Globus pallidus (tissue), 1 donor: ENCODE data around the gene GAS7.

Experiments used
- DNase-seq: peaks from one replicate; pipeline ENCODE4 v3.0.0-alpha.2; 2015; ENCODE audit warnings: low spot score

GAS7 gene

DNA sequence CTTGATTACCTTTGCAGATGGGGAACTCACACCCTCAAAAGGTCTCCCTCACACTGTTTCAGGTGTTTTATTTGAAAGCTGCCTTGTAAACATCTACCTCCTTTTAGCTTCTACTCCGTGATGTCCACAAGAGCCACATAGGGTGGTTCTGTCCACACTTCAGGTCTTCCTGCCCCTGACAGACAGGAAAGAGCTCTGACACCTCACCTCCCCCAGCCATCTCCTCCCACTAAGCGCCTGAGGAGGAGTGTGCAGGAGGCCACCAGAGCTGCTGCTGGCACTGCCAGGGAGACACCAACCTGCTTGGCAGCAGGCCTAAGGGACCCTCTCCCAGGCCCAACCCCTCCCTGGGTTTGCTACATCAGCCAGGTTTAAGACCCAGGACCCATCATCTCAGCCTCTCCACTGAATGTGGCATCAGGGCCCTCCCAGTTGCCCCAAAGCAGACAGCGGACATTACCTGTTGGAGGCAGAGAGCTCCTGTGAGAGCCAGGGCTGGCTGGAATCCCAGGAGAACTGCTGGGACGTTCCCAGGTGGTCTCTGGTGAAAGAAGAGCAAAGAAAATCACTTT lies 217.0 kb downstream of the GAS7 start:
- no peak for DNase-seq

DNA sequence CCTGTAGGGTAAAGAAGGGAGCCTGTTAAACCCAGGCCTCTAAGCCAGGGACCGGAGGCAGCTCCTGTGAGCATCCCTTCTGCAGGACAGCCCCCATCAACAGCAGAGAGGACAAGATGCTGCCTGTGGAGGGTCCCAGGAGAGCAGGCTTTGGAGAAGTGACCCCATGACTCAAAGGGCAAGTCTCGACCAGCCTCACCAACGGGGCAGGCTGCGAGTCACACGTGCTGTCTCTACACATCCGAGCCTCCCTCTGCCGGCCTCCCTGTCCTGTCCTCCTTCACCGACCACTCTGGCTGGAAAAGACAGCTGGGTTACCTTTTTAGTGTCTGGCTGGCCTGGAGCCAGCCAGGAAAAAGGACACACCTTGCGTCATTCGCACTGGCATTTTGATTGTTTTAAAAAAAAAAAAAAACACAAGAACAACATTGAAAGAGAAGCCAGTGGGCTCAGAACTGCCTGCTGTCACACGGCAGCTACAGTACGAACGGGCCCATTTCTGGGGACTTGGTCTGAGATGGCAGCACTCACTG lies 218.9 kb downstream of the GAS7 start:
- no peak for DNase-seq

GRCh38 chr17:9977180-9977575 lies 221.2 kb downstream of the GAS7 start:
- no peak for DNase-seq

GRCh38 chr17:9976283-9977179 lies 221.9 kb downstream of the GAS7 start:
- DNase-seq, result no peak

DNA sequence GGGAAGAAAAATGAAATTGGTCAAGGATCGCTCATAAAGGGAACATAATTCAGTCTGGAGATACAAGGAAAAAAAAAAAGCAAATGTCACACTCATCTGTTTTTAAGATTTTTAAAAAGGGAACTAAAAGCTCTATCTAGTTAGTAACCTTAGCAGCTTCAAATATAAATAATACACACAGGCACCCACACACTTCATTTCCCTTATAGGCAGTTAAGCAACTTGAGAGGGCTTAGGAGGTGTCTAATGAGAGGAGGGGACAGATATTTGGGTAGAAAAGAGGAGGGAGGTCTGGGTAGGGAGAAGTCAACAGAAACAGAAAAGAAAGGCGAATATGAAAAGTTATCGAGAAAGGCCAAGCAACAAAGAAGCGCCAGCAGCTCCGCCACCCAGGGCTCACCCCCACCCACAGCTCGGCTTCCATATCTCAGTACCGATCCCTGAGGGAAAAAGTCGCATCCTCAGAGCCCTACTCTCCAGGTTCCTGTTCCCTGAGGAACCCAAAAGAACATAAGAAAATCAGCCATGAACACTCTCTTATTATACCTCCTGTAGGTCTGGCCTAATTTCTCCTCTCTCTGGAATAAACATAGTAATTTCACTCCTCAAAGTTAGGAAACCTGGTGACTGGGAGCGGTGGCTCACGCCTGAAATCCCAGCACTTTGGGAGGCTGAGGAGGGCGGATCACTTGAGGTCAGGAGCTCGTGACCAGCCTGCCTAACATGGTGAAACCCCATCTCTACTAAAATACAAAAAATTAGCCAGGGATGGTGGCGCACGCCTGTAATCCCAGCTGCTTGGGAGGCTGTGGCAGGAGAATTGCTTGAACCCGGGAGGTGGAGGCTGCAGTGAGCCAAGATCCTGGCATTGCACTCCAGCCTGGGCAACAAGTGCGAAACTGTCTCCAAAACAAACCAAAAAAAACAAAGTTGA lies 223.7 kb downstream of the GAS7 start:
- DNase-seq, result no peak

- DNase-seq, result no peak
Measured at GRCh38 chr17:9973669-9974447, 224.5 kb downstream of the GAS7 start.

DNA sequence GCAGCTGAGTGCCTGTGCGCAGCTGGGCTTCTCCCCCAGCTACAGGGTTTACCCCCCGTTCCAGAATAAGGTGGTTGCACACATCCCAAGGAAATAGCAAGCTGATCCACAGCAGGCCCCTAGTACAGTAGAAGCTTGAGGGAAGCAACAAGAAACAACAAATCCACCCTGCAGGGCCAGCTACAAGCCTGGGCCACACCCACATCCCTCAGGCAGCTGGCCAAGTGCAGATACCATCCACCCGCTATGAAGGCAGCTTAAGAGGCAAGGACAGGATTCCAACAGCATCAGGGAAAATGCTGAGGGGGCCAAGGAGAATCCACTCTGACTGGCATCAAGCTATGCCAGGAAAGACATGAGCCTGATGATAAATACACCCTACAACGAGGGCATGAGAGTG lies 226.4 kb downstream of the GAS7 start:
- DNase-seq, result peak; percentile 29

DNA sequence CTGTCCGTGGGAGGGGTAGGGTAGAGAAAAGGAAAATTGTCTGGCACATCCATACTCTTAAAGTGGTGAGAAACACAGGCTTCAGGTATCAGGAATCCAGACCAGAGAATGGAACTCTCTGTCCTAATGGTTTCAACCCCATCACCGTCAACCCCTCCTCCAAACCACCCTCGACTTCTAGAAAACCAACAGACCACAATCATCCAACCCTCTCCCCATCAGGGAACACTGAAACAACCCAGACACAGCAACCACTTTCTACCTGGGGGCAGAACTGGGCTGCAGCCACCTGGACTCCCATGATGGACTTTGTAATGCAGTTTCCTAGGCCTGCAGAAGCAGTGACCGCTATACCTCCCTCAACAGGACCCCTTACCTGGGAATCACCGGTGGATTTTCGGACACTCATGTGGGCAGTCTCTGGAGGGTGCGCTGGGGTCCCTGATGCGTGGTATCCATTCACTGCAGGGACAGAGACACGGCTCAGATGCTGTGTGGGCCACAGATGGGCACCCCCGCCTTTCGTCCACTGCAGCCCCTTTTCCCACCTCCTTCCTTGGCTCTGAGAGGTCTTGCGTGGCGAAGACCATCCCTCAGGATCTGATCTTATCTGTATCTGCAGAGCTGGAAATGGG lies 229.0 kb downstream of the GAS7 start:
- no peak for DNase-seq

- no peak for DNase-seq
Measured at GRCh38 chr17:9968881-9969280, 229.5 kb downstream of the GAS7 start.

DNA sequence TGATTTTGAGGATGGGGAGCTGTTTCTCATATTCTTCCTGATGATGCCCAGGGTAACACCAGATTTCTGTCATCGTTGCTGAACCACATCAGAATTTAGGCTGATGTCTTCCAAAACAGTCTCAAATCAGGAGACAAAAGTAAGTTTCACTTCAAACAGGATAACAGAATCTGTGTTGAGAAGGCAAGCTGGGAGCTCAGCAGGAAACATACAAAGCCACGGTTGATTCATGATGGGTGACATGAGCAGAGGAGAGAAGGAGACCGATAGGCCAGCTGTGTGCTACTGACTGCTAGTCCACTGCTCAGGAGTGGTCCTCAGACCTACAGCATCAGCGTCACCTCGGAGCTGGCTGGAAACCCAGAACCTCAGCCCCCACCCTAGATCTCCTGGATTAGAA lies 230.4 kb downstream of the GAS7 start:
- DNase-seq, result peak; percentile 24

GRCh38 chr17:9959377-9959981 lies 238.9 kb downstream of the GAS7 start:
- no peak for DNase-seq

DNA sequence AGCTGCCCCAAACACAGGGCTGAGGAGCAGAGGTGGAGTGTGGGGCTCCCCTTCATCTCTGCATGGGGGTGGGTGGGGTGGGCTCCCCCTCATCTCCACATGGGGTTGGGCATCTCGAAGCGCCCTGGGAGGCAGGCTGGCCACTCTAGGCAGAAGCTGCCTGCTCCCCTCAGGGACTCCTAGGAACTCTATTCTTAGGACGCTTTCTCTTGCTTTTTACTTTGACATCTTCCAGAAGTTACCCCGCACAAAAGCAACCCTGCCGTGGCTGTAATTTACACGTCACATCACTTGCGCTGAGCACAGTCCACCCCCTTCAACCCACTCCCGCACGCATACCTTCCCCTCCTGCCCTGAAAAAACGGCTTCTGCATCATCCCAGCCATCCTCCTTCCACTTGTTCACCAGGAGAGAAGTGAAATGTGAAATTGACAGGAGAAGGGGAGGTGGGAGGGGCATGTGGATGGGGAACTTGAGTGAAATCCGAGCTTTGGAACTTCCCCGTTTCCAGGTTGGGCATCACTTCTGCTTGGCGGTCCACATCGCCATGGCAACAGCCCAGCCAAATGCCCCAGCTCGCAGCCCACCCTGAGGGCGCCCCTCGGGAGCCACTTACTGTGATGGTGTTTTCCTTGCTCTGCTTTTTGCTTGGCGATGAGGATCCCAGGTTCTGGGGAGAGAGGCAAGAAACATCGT lies 239.7 kb downstream of the GAS7 start:
- no peak for DNase-seq

DNA sequence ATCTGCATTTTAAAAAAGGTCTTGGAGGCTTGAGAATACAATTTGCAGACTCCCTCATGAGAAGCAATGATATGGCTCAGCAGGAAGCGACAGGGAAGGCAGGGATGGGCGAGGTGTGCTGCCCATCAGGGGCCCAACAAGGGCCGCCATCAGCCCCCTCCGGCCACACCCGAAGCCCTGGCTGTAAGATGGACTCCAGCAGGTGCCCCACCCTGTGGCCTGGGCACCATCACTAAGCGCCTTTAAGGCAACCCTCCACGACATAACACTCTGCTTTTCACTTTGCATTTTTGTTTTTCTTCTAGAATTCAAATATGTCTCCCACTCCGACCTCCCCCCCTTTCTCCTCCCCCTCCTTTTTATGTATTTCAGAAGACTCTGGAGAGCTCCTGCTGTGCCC lies 241.2 kb downstream of the GAS7 start:
- no peak for DNase-seq

GRCh38 chr17:9956474-9957131 lies 241.8 kb downstream of the GAS7 start:
- DNase-seq, result no peak

- DNase-seq, result no peak
Measured at GRCh38 chr17:9953492-9953891, 244.9 kb downstream of the GAS7 start.

DNA sequence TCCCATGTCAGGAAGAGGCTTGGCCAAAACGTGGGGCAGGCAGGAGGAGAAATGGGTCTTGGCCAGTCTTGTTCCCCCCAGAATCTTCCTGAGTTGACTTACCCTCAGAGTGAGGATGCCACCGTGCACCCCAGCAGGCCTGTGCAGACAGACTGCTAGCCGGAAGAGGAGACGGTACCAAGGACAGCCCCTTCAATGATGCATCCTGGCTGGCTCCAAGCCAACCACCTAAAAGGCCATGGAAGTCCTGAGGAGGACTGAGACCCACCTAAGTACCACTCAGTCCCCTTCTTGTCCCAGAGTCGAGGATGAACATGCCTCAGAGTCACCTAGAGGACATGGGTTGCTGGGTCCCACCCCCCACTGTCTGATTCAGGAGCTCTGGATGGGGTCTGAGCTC lies 246.6 kb downstream of the GAS7 start:
- no peak for DNase-seq

DNA sequence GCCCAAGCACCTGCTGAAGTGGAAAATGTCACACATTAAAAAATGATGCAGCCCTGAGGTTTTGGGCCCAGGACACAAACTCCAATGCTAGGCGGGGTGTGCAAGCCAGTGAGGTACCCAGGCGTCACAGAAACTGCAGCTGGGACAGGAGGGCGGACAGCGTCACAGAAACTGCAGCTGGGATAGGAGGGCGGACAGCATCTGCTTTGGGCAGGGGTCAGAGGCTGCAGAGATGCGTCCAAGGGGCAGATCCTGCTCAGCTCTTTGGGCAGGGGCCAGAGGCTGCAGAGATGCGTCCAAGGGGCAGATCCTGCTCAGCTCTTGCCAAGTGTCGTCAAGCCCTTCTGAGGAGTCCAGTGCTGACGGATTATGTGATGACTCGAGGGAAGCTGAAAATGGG lies 249.5 kb downstream of the GAS7 start:
- DNase-seq, result no peak

DNA sequence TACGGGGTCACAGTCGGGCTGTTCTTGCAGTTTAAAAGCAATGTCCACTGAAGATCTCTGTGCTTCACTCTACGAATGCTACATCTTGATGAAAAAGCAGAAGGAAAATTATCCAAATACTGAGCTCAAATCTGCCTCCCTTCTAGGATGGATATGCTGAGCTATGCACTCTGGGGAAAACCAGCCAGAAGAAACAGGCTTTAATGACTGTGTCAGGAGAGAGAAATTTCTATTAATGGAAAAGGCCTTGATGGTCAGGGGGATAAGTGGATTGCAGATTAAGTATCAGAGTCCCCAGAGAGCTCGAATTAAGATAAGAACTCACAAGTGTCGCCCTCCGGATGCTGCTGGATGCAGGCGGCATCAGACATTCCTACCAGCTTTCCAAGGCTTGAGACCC lies 253.7 kb downstream of the GAS7 start:
- DNase-seq, result no peak

GRCh38 chr17:9943343-9943742 lies 255.1 kb downstream of the GAS7 start:
- DNase-seq, result no peak
